SU-DHL-6 (cell line): Measurements from ENCODE around the gene ALOXE3.

Experiments
- EZH2phosphoT487 ChIP-seq: fragments of 200-600 bp; sonication (generic), shearing (Covaris generic); conservative IDR thresholded peaks from 2 replicates; pipeline ENCODE4 v1.6.1; 2018; ENCODE audit warnings: mild to moderate bottlenecking, antibody characterized with exemption, low read length, moderate library complexity, mixed read lengths
- TF ChIP-seq, protein P1 (sequence below): fragments of 200-600 bp; sonication (generic); IDR thresholded peaks from one replicate; pipeline ENCODE4 v1.5.1; 2017; ENCODE audit warnings: antibody characterized with exemption, mild to moderate bottlenecking, low read length, moderate library complexity; ENCODE audit not compliant: insufficient read depth, poor library complexity, severe bottlenecking

DNA sequence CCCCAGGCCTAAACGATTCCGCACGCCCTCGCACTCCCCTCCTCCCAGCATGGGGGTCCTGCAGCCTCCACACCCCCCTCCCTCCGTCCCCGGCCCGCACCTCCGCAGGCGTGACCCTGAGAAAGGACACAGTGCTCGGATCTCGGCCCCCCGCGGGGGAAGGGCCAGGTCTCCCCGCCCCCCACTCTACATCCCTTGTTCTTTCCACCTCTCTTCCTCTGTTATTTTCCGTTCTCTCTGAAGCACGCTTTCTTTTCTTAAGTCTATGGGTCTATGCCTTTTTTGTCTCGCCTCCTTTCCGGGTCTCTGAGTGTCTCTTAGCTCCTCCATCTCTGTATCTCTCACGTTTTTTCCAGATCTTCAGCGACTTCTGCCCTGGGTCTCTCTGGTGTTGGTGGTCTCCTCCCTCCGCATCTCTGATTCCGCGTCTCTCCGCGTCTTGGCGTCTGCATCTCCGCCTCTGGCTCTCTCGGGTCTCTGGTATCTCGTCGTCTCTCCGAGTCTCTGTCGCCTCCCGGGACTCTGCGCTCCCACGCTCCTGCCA lies 7.7 kb upstream of the ALOXE3 start:
- TF ChIP-seq, protein P1, sequence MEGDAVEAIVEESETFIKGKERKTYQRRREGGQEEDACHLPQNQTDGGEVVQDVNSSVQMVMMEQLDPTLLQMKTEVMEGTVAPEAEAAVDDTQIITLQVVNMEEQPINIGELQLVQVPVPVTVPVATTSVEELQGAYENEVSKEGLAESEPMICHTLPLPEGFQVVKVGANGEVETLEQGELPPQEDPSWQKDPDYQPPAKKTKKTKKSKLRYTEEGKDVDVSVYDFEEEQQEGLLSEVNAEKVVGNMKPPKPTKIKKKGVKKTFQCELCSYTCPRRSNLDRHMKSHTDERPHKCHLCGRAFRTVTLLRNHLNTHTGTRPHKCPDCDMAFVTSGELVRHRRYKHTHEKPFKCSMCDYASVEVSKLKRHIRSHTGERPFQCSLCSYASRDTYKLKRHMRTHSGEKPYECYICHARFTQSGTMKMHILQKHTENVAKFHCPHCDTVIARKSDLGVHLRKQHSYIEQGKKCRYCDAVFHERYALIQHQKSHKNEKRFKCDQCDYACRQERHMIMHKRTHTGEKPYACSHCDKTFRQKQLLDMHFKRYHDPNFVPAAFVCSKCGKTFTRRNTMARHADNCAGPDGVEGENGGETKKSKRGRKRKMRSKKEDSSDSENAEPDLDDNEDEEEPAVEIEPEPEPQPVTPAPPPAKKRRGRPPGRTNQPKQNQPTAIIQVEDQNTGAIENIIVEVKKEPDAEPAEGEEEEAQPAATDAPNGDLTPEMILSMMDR: no peak
- no peak for TF ChIP-seq EZH2phosphoT487
